H1 (cell line): ENCODE results near the gene UGT1A10. TPM values are rescaled to one million over a fixed set of nuclear protein-coding genes. Genes with fewer than 3 reads are reported as not detected.

Source experiments
- CTCF ChIA-PET: fragments of 300-600 bp; sonication (Branson Sonifier 250); formaldehyde crosslinking; loops from one replicate; lab custom pipeline; 2021; ENCODE audit not compliant: partially characterized antibody; lab: Charles Lee
- POLR2A ChIA-PET: fragments of 300-600 bp; sonication (Branson Sonifier 250); formaldehyde crosslinking; loops from one replicate; lab custom pipeline; 2021; ENCODE audit warnings: inconsistent platforms; ENCODE audit not compliant: partially characterized antibody; lab: Charles Lee
- DNase-seq, 2 experiments: peaks; one replicate each; pipeline versions ENCODE4 v3.0.0 to v3.0.0-alpha.2; 2010 to 2022; ENCODE audit warnings: low spot score in 2 of 2, low read depth in 1 of 2, mixed read lengths in 1 of 2
- FAIRE-seq: peaks from 2 replicates; lab custom pipeline; 2011; peaks lifted over from hg19 to GRCh38; lab: Jason Lieb, UNC
- H2AFZ ChIP-seq: 2 replicates; pipeline ENCODE4 v1.8.1; 2012; ENCODE audit warnings: low read length, inconsistent platforms
- H2AK5ac ChIP-seq: 2 replicates; pipeline ENCODE4 v1.6.1; 2013; ENCODE audit warnings: low read depth, low read length
- H2BK120ac ChIP-seq: replicated peaks from 2 replicates; pipeline ENCODE3; 2013; ENCODE audit warnings: low read depth, low read length, inconsistent platforms
- H2BK12ac ChIP-seq: 2 replicates; pipeline ENCODE4 v1.6.1; 2013; ENCODE audit warnings: low read depth, low read length
- H2BK15ac ChIP-seq: 2 replicates; pipeline ENCODE4 v1.6.1; 2013; ENCODE audit warnings: low read length
- H2BK20ac ChIP-seq: 2 replicates; pipeline ENCODE4 v1.6.1; 2013; ENCODE audit warnings: low read length
- H2BK5ac ChIP-seq: 2 replicates; pipeline ENCODE4 v1.6.1; 2013; ENCODE audit warnings: low read depth, low read length
- H3K14ac ChIP-seq: 2 replicates; pipeline ENCODE4 v1.6.1; 2013; ENCODE audit warnings: inconsistent platforms; ENCODE audit not compliant: insufficient read length
- H3K18ac ChIP-seq: 2 replicates; pipeline ENCODE4 v1.6.1; 2013; ENCODE audit warnings: low read length; ENCODE audit errors: extremely low read depth
- H3K23ac ChIP-seq: 2 replicates; pipeline ENCODE4 v1.6.1; 2013; ENCODE audit warnings: inconsistent platforms; ENCODE audit not compliant: insufficient read length
- H3K23me2 ChIP-seq: 2 replicates; pipeline ENCODE4 v1.6.1; 2013; ENCODE audit warnings: low read depth, low read length
- H3K27ac ChIP-seq: 2 replicates; pipeline ENCODE4 v1.6.1; 2011; ENCODE audit warnings: low read depth, low read length, inconsistent platforms
- H3K27me3 ChIP-seq, 4 experiments: replicated peaks in 1 of 4; 1 replicate in 1 of 4; 2 replicates in 3 of 4; pipeline versions ENCODE4 v1.6.1 to v1.8.1; 2011 to 2013; ENCODE audit warnings: low read length in 3 of 4, mild to moderate bottlenecking in 3 of 4, inconsistent platforms in 2 of 4, mixed read lengths in 2 of 4, moderate library complexity in 1 of 4; ENCODE audit not compliant: control insufficient read depth in 3 of 4, insufficient read depth in 3 of 4; ENCODE audit errors: extremely low read depth in 1 of 4
- H3K36me3 ChIP-seq, 4 experiments: 2 replicates each; pipeline versions ENCODE4 v1.6.1 to v1.8.1; 2011 to 2013; ENCODE audit warnings: mild to moderate bottlenecking in 4 of 4, low read length in 3 of 4, moderate library complexity in 2 of 4, control low read depth in 1 of 4, inconsistent platforms in 1 of 4; ENCODE audit not compliant: insufficient read depth in 4 of 4, control insufficient read depth in 2 of 4
- H3K4ac ChIP-seq: replicated peaks from 2 replicates; pipeline ENCODE3; 2013; ENCODE audit warnings: low read length, low read depth, mixed read lengths, inconsistent platforms; ENCODE audit not compliant: insufficient read length
- H3K4me1 ChIP-seq, 4 experiments: replicated peaks in 1 of 4; 1 replicate in 1 of 4; 2 replicates in 3 of 4; pipeline versions ENCODE4 v1.6.1 to v1.8.1; 2011 to 2013; ENCODE audit warnings: low read length in 3 of 4, inconsistent platforms in 2 of 4, mixed read lengths in 1 of 4; ENCODE audit not compliant: insufficient read depth in 4 of 4, control insufficient read depth in 3 of 4
- H3K4me2 ChIP-seq, 2 experiments: 2 replicates each; pipeline versions ENCODE4 v1.6.1 to v1.8.1; 2011 to 2013; ENCODE audit warnings: low read depth in 2 of 2, low read length in 2 of 2, control low read depth in 1 of 2, inconsistent platforms in 1 of 2, mild to moderate bottlenecking in 1 of 2; ENCODE audit not compliant: insufficient read depth in 1 of 2
- H3K4me3 ChIP-seq, 4 experiments: fragments of 200-600, 300-600 bp in 1 of 4; sonication (generic), shearing (Covaris generic), sonication (Bioruptor Twin) in 1 of 4; 2 replicates each; pipeline versions ENCODE4 v1.5.1 to v1.8.1; 2011 to 2016; ENCODE audit warnings: low read length in 4 of 4, low read depth in 3 of 4, control low read depth in 2 of 4, inconsistent platforms in 2 of 4, mild to moderate bottlenecking in 2 of 4, mixed read lengths in 1 of 4, moderate library complexity in 1 of 4; ENCODE audit not compliant: insufficient read depth in 2 of 4; ENCODE audit errors: extremely low read depth in 1 of 4
- H3K56ac ChIP-seq: replicated peaks from 2 replicates; pipeline ENCODE3; 2013; ENCODE audit warnings: low read depth, mild to moderate bottlenecking, mixed read lengths, low read length, inconsistent platforms; ENCODE audit not compliant: insufficient read length
- H3K79me1 ChIP-seq: 2 replicates; pipeline ENCODE4 v1.6.1; 2013; ENCODE audit warnings: low read depth, low read length, control low read depth
- H3K79me2 ChIP-seq, 2 experiments: 2 replicates each; pipeline versions ENCODE4 v1.6.1 to v1.8.1; 2012 to 2013; ENCODE audit warnings: low read length in 2 of 2, mild to moderate bottlenecking in 2 of 2, inconsistent platforms in 1 of 2; ENCODE audit not compliant: insufficient read depth in 2 of 2, control insufficient read depth in 1 of 2
- H3K9ac ChIP-seq, 4 experiments: replicated peaks in 1 of 4; 1 replicate in 1 of 4; 2 replicates in 3 of 4; pipeline versions ENCODE4 v1.6.1 to v1.8.1; 2011 to 2013; ENCODE audit warnings: low read depth in 3 of 4, low read length in 3 of 4, control low read depth in 2 of 4, mild to moderate bottlenecking in 2 of 4, moderate library complexity in 2 of 4, inconsistent platforms in 1 of 4; ENCODE audit errors: extremely low read depth in 1 of 4
- H3K9me3 ChIP-seq, 2 experiments: 2 replicates each; pipeline versions ENCODE4 v1.6.1 to v1.8.1; 2012 to 2013; ENCODE audit warnings: mild to moderate bottlenecking in 2 of 2, moderate library complexity in 2 of 2, control low read depth in 1 of 2, inconsistent platforms in 1 of 2, low read depth in 1 of 2, low read length in 1 of 2, mixed read lengths in 1 of 2; ENCODE audit not compliant: insufficient read depth in 2 of 2
- H4K20me1 ChIP-seq, 2 experiments: replicated peaks in 1 of 2; 2 replicates each; pipeline versions ENCODE3 to v1.8.1; 2011 to 2013; ENCODE audit warnings: inconsistent platforms in 2 of 2, low read length in 2 of 2, mild to moderate bottlenecking in 1 of 2; ENCODE audit not compliant: insufficient read depth in 2 of 2, control insufficient read depth in 1 of 2
- H4K5ac ChIP-seq: 2 replicates; pipeline ENCODE4 v1.6.1; 2013; ENCODE audit warnings: low read length, low read depth, mixed read lengths, inconsistent platforms; ENCODE audit not compliant: insufficient read length
- H4K8ac ChIP-seq: 2 replicates; pipeline ENCODE4 v1.8.0; 2013; ENCODE audit warnings: mild to moderate bottlenecking, moderate library complexity, low read length, inconsistent platforms; ENCODE audit not compliant: insufficient read depth; ENCODE audit errors: extremely low read depth
- H4K91ac ChIP-seq: replicated peaks from 2 replicates; pipeline ENCODE3; 2013; ENCODE audit warnings: low read length, mixed read lengths, inconsistent platforms; ENCODE audit not compliant: insufficient read length
- BCL11A ChIP-seq, 2 experiments: IDR thresholded peaks; one replicate each; pipeline ENCODE4 v1.6.1; 2011; ENCODE audit warnings: low read depth in 2 of 2, low read length in 2 of 2, mild to moderate bottlenecking in 2 of 2
- HDAC6 ChIP-seq: IDR thresholded peaks from one replicate; pipeline ENCODE4 v1.7.1; 2012; ENCODE audit warnings: low read depth, mild to moderate bottlenecking, inconsistent platforms, low read length, moderate library complexity
- NRF1 ChIP-seq: IDR thresholded peaks from 2 replicates; pipeline ENCODE4 v1.6.1; 2011; ENCODE audit warnings: mild to moderate bottlenecking, low read depth, low read length, improper control_type of control experiment
- POLR2A ChIP-seq, 2 experiments: IDR thresholded peaks; 1 replicate in 1 of 2; 2 replicates in 1 of 2; pipeline ENCODE4 v1.6.1; 2011; ENCODE audit warnings: low read depth in 2 of 2, low read length in 2 of 2, mild to moderate bottlenecking in 2 of 2; ENCODE audit errors: control extremely low read depth in 1 of 2
- POU5F1 ChIP-seq: IDR thresholded peaks from 2 replicates; pipeline ENCODE4 v1.6.1; 2011; ENCODE audit warnings: low read depth, mild to moderate bottlenecking, low read length, moderate library complexity
- RBBP5 ChIP-seq: IDR thresholded peaks from 2 replicates; pipeline ENCODE4 v1.7.1; 2012; ENCODE audit warnings: low read depth, mild to moderate bottlenecking, inconsistent platforms, low read length, moderate library complexity, borderline replicate concordance
- RXRA ChIP-seq: IDR thresholded peaks from 2 replicates; pipeline ENCODE4 v1.6.1; 2011; ENCODE audit warnings: low read depth, mild to moderate bottlenecking, low read length, moderate library complexity; ENCODE audit not compliant: insufficient read depth
- ZNF274 ChIP-seq: IDR thresholded peaks from 2 replicates; pipeline ENCODE4 v1.7.0; 2012; ENCODE audit warnings: low read length, borderline replicate concordance; ENCODE audit errors: extremely low read depth
- WGBS, 2 experiments: shearing (Covaris generic) in 1 of 2; methylation state at CpG; one replicate each; pipeline versions ENCODE4 v1.1.6 to v1.1.7; 2013 to 2015; ENCODE audit warnings: low lambda C conversion rate in 2 of 2, mixed read lengths in 2 of 2, inconsistent platforms in 1 of 2, low coverage in 1 of 2, missing lambda C conversion rate in 1 of 2; ENCODE audit not compliant: insufficient replicate concordance in 2 of 2, insufficient coverage in 1 of 2, insufficient read length in 1 of 2; ENCODE audit errors: extremely low coverage in 1 of 2, missing lambda C conversion rate in 1 of 2; 5-methylcytosine and 5-hydroxymethylcytosine counted together
- polyA plus RNA-seq, 7 experiments: library from polyadenylated mRNA; depleted of rRNA in 3 of 7; stranded (reverse) in 5 of 7; unstranded in 2 of 7; fragments of >200 nt in 5 of 7; fragments of 200-250 nt in 2 of 7; gene quantifications; 1 replicate in 5 of 7; 2 replicates in 1 of 7; 4 replicates in 1 of 7; pipeline versions ENCODE4 v1.2.1 to v1.2.3, GENCODE V29; 2011 to 2013; ENCODE audit warnings: missing spikeins in 2 of 7, mixed read lengths in 2 of 7
- total RNA-seq: library from RNA; stranded (reverse); fragmentation: NEBNext Ultra II Directional; extraction: Animal tissue kit (Norgen Biotek cat#: 25700); gene quantifications from 2 replicates; pipeline ENCODE4 v1.2.1, GENCODE V29; 2021
- TF ChIP-seq, protein P1 (sequence below), 3 experiments: IDR thresholded peaks; 1 replicate in 2 of 3; 2 replicates in 1 of 3; pipeline versions ENCODE4 v1.5.1 to v1.6.1; 2011; ENCODE audit warnings: low read length in 3 of 3, mild to moderate bottlenecking in 3 of 3, inconsistent platforms in 2 of 3, low read depth in 1 of 3, moderate library complexity in 1 of 3; ENCODE audit not compliant: insufficient read depth in 1 of 3; ENCODE audit errors: control extremely low read depth in 1 of 3
- TF ChIP-seq, protein P2 (sequence below): IDR thresholded peaks from 2 replicates; pipeline ENCODE4 v1.6.1; 2011; ENCODE audit warnings: low read length, improper control_type of control experiment
- TF ChIP-seq, protein P3 (sequence below): IDR thresholded peaks from 2 replicates; pipeline ENCODE4 v1.6.1; 2012; ENCODE audit warnings: inconsistent platforms

UGT1A10 gene
- total and polyA plus RNA-seq, 2 of the 8 experiments (the other 6 are each of a cell fraction or from before 2014, with no cell fraction given): not detected

DNA sequence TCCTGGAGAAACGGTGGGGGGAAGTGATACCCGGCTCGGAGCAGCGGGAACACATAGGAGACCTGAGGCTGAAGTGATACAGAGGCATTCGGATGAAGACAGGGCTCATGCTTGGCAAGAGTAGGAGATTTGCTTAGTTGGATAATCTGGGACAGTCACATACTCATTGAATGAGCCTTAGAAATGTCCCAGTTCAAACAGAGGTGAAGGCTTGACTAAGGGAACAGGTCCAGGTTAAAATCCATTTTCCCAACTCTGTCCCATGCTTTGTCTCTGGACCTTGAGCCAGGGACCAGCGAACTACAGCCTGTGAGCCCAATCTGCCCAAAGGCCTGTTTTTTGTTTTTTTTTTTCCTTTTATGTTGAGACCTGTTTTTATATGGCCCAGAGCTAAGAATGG lies 57.7 kb downstream of the UGT1A10 start:
- POLR2A ChIA-PET: no interaction called here
- Histone ChIP-seq H2BK20ac (no peak overlapping the region), H3K4me2 (no peak overlapping the region), H3K27ac (no peak overlapping the region), H2BK15ac (no peak overlapping the region), H3K79me2 (no peaks in the 10 kb centered on the region), H3K79me1 (no peaks in the 10 kb centered on the region), H3K14ac (no peak overlapping the region), H3K4me3 (no peak overlapping the region), H2BK120ac (no peak overlapping the region), H3K9me3 (peaks cover 0 to 2% of the 10 kb centered on the region in 2 experiments; a peak in 1 of 4 replicates), H3K36me3 (no peaks in the 10 kb centered on the region), H3K4me1 (peaks cover 0 to 5% (median 4%) of the 10 kb centered on the region in 4 experiments; a peak in 2 of 7 replicates), H3K18ac (no peak overlapping the region), H3K23ac (no peak overlapping the region), H2BK12ac (no peak overlapping the region)
- FAIRE-seq: no peak
- TF ChIP-seq, protein P1, sequence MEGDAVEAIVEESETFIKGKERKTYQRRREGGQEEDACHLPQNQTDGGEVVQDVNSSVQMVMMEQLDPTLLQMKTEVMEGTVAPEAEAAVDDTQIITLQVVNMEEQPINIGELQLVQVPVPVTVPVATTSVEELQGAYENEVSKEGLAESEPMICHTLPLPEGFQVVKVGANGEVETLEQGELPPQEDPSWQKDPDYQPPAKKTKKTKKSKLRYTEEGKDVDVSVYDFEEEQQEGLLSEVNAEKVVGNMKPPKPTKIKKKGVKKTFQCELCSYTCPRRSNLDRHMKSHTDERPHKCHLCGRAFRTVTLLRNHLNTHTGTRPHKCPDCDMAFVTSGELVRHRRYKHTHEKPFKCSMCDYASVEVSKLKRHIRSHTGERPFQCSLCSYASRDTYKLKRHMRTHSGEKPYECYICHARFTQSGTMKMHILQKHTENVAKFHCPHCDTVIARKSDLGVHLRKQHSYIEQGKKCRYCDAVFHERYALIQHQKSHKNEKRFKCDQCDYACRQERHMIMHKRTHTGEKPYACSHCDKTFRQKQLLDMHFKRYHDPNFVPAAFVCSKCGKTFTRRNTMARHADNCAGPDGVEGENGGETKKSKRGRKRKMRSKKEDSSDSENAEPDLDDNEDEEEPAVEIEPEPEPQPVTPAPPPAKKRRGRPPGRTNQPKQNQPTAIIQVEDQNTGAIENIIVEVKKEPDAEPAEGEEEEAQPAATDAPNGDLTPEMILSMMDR (IDR thresholded peaks at IDR 0.05; ENCODE audit: control extremely low read depth in 1 of 3, insufficient read depth in 1 of 3, low read depth in 1 of 3, low read length in 3 of 3): no peak
- TF ChIP-seq HDAC6: no peak
- no peak for TF ChIP-seq NRF1
- no peak for TF ChIP-seq POLR2A (IDR thresholded peaks at IDR 0.05; ENCODE audit: control extremely low read depth in 1 of 2, low read depth in 2 of 2, low read length in 2 of 2)
- no peak for TF ChIP-seq ZNF274
- TF ChIP-seq, protein P2, sequence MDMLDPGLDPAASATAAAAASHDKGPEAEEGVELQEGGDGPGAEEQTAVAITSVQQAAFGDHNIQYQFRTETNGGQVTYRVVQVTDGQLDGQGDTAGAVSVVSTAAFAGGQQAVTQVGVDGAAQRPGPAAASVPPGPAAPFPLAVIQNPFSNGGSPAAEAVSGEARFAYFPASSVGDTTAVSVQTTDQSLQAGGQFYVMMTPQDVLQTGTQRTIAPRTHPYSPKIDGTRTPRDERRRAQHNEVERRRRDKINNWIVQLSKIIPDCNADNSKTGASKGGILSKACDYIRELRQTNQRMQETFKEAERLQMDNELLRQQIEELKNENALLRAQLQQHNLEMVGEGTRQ: no peak
- TF ChIP-seq BCL11A (IDR thresholded peaks at IDR 0.05; ENCODE audit: low read depth in 2 of 2, low read length in 2 of 2): no peak
- no peak for TF ChIP-seq POU5F1
- TF ChIP-seq RXRA: no peak
- no peak for TF ChIP-seq RBBP5
- TF ChIP-seq, protein P3, sequence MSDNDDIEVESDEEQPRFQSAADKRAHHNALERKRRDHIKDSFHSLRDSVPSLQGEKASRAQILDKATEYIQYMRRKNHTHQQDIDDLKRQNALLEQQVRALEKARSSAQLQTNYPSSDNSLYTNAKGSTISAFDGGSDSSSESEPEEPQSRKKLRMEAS: no peak
- TF ChIP-seq, all 59 proteins: peak for 0
- Histone ChIP-seq H4K20me1 (no peaks in the 10 kb centered on the region), H3K56ac (no peak overlapping the region), H4K5ac (no peak overlapping the region), H3K23me2 (peaks cover 2% of the 10 kb centered on the region; the same call in 1 of the 2 replicates), H3K4ac (no peak overlapping the region), H2AFZ (0 out of 2 replicates have a peak overlapping the region, but pooled peaks have one; percentile 16), H3K9ac (no peak overlapping the region), H3K27me3 (no peaks in the 10 kb centered on the region), H2BK5ac (no peak overlapping the region), H4K91ac (no peak overlapping the region), H2AK5ac (no peak overlapping the region), H4K8ac (no peak overlapping the region)
- CTCF ChIA-PET: no interaction called here
- no peak for DNase-seq
- 93% methylated on average over 6 of the region's 6 CpGs; no CpG with 5 or more reads in 1 of the 2 experiments for WGBS, 2 experiments
